Type B pancreatic cell (in vitro differentiated cells): Measurements from ENCODE around the gene TMEM121B. TPM values are rescaled to one million over a fixed set of nuclear protein-coding genes. Genes with fewer than 3 reads are reported as not detected.

Source experiments
- DNase-seq: peaks from one replicate; pipeline ENCODE4 v3.0.0; 2021; ENCODE audit warnings: mixed read lengths; ENCODE audit not compliant: unreplicated experiment; ENCODE audit errors: extremely low spot score
- H3K27ac Mint-ChIP-seq: 2 replicates; pipeline ENCODE4 v1.8.0; 2021; ENCODE audit warnings: mild to moderate bottlenecking, mixed read lengths
- H3K27me3 Mint-ChIP-seq: 2 replicates; pipeline ENCODE4 v1.8.0; 2021; ENCODE audit warnings: mixed read lengths
- H3K36me3 Mint-ChIP-seq: 2 replicates; pipeline ENCODE4 v1.8.0; 2021; ENCODE audit warnings: mixed read lengths
- H3K4me1 Mint-ChIP-seq: one replicate; pipeline ENCODE4 v1.8.0; 2021; ENCODE audit warnings: mixed read lengths; ENCODE audit not compliant: unreplicated experiment
- H3K4me3 Mint-ChIP-seq: 2 replicates; pipeline ENCODE4 v1.8.0; 2021; ENCODE audit warnings: mild to moderate bottlenecking, mixed read lengths
- H3K9me3 Mint-ChIP-seq: 2 replicates; pipeline ENCODE4 v1.8.0; 2021; ENCODE audit warnings: mixed read lengths
- total RNA-seq: library from RNA; stranded (reverse); gene quantifications from 2 replicates; pipeline ENCODE4 v1.2.1, GENCODE V29; 2021; ENCODE audit warnings: low replicate concordance
- TF ChIP-seq, protein P1 (sequence below): fragments of 200-600 bp; sonication (generic); conservative IDR thresholded peaks from 2 replicates; pipeline ENCODE4 v1.5.0; 2021; ENCODE audit warnings: antibody characterized with exemption, mild to moderate bottlenecking

The TMEM121B gene
- total RNA-seq, 1 donor from 2014 or later = 2.9 TPM

DNA sequence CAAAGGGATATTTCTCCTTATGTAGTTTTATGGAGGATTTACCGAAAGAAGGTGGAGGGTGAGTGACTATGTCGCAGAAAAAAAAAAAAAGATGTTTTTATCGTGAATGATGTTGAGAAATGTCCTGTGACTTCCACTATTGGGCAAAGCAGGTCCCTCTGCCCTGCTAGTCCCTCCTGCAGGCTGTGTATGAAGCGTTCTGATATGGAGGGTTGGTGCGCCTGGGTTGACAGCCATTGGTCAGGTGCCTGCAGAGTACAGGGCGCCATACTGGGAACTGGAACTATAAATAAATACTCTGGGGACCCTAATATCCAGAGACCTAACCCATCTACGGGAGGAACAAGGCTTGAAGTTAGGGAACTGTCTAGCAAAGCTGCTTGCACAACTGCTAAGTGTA, 34.9 kb downstream of the TMEM121B start:
- Mint-ChIP-seq H3K27me3 (peaks cover 26% of the 10 kb centered on the region), H3K4me1 (no peaks in the 10 kb centered on the region), H3K9me3 (no peaks in the 10 kb centered on the region), H3K4me3 (peak overlapping the region; percentile 88), H3K36me3 (no peaks in the 10 kb centered on the region), H3K27ac (no peak overlapping the region)
- no peak for DNase-seq
- TF ChIP-seq, protein P1, sequence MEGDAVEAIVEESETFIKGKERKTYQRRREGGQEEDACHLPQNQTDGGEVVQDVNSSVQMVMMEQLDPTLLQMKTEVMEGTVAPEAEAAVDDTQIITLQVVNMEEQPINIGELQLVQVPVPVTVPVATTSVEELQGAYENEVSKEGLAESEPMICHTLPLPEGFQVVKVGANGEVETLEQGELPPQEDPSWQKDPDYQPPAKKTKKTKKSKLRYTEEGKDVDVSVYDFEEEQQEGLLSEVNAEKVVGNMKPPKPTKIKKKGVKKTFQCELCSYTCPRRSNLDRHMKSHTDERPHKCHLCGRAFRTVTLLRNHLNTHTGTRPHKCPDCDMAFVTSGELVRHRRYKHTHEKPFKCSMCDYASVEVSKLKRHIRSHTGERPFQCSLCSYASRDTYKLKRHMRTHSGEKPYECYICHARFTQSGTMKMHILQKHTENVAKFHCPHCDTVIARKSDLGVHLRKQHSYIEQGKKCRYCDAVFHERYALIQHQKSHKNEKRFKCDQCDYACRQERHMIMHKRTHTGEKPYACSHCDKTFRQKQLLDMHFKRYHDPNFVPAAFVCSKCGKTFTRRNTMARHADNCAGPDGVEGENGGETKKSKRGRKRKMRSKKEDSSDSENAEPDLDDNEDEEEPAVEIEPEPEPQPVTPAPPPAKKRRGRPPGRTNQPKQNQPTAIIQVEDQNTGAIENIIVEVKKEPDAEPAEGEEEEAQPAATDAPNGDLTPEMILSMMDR = no peak

GRCh38 chr22:17085277-17086181, 35.6 kb downstream of the TMEM121B start:
- TF ChIP-seq, protein P1 = no peak
- H3K27me3 Mint-ChIP-seq = peaks cover 26% of the 10 kb centered on the region
- H3K9me3 Mint-ChIP-seq = no peaks in the 10 kb centered on the region
- no peak for DNase-seq
- no peaks in the 10 kb centered on the region for H3K4me1 Mint-ChIP-seq
- no peak overlapping the region for H3K27ac Mint-ChIP-seq
- H3K36me3 Mint-ChIP-seq = no peaks in the 10 kb centered on the region
- peak overlapping the region; percentile 89 for H3K4me3 Mint-ChIP-seq

- TF ChIP-seq, protein P1 = no peak
- Mint-ChIP-seq H3K27ac (peak within 1 kb of the TSS; percentile 64), H3K4me3 (peak within 1 kb of the TSS; percentile 89), H3K27me3 (peaks cover 26% of the 10 kb centered on the region), H3K9me3 (no peaks in the 10 kb centered on the region), H3K36me3 (no peaks in the 10 kb centered on the region), H3K4me1 (no peaks in the 10 kb centered on the region)
- DNase-seq = peak; percentile 88
Observed at GRCh38 chr22:17084554-17085276, 36.4 kb downstream of the TMEM121B start, which contains the start of gene IL17RA. Gene IL17RA (plus strand): TSS chr22:17085000. CDS start chr22:17085092, 92 bp downstream.

DNA sequence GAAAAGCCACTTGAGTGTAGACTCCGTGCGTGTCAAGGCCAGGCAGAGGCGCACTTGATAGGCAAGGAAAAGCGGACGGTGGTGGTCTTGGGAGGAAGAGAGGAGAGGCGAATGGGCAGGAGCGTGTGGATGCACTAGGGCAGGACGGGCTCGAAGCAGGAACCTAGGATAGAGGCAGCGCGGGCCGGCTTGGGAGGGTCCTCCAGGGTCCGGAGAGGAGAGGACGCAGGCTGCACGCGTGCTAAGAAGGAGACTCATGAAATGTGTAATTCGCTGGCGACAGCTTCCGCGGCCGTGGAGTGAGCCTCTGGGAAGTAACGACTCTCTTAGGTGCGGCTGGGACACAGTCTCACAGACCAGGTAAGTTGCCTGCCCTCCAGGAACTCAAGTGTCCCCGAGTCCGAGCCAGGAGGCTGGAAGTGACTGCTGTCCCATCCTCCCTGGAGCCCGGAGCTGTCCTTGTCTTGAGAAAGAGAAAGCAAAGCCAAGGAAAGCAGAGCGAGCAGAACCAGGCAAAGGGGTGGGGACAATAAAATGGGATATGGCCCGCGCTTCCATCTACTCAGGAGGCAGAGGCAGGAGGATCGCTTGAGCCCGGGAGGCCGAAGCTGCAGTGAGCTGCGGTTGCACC, 37.2 kb downstream of the TMEM121B start:
- H3K36me3 Mint-ChIP-seq = no peaks in the 10 kb centered on the region
- H3K4me1 Mint-ChIP-seq = no peaks in the 10 kb centered on the region
- peak overlapping the region; percentile 64 for H3K27ac Mint-ChIP-seq
- H3K9me3 Mint-ChIP-seq = no peaks in the 10 kb centered on the region
- peaks cover 26% of the 10 kb centered on the region for H3K27me3 Mint-ChIP-seq
- no peak for DNase-seq
- TF ChIP-seq, protein P1 = no peak
- peak overlapping the region; percentile 89 for H3K4me3 Mint-ChIP-seq

GRCh38 chr22:17083255-17083654, 37.9 kb downstream of the TMEM121B start:
- no peaks in the 10 kb centered on the region for H3K36me3 Mint-ChIP-seq
- H3K4me3 Mint-ChIP-seq = peak overlapping the region; percentile 89
- no peak for DNase-seq
- TF ChIP-seq, protein P1 = no peak
- no peaks in the 10 kb centered on the region for H3K9me3 Mint-ChIP-seq
- no peaks in the 10 kb centered on the region for H3K4me1 Mint-ChIP-seq
- H3K27ac Mint-ChIP-seq = no peak overlapping the region
- peaks cover 26% of the 10 kb centered on the region for H3K27me3 Mint-ChIP-seq
